ENCODE measurements around the gene IPO8.
A peak's percentile ranks its signal among the peaks of the same experiment; 100 is the strongest.
"Not testable (repeated sequence)": the region's sequence is repeated elsewhere in the genome, so short reads cannot be mapped to it uniquely, and the experiment has no call there.

The IPO8 gene

GRCh38 chr12:30631740-30632139 lies 63.9 kb downstream of the IPO8 start:
- no peak for DNase-seq (ENCODE audit: low spot score in 2 of 2)
- ATAC-seq = no peak
- no peaks in the 10 kb centered on the region for H3K9me3 Mint-ChIP-seq
- H3K4me3 Mint-ChIP-seq = no peak overlapping the region
- H3K27ac Mint-ChIP-seq = no peak overlapping the region
- no peaks in the 10 kb centered on the region for H3K4me1 Mint-ChIP-seq
- H3K36me3 Mint-ChIP-seq = peaks cover 79% of the 10 kb centered on the region

- ATAC-seq = no peak
- H3K4me1 Mint-ChIP-seq = no peaks in the 10 kb centered on the region
- H3K36me3 Mint-ChIP-seq = peaks cover 72% of the 10 kb centered on the region
- no peak for DNase-seq (ENCODE audit: low spot score in 2 of 2)
- H3K4me3 Mint-ChIP-seq = no peak overlapping the region
- no peak overlapping the region for H3K27ac Mint-ChIP-seq
- H3K9me3 Mint-ChIP-seq = no peaks in the 10 kb centered on the region
Observed at GRCh38 chr12:30630979-30631285, 64.7 kb downstream of the IPO8 start.

- no peaks in the 10 kb centered on the region for H3K9me3 Mint-ChIP-seq
- DNase-seq (ENCODE audit: low spot score in 2 of 2) (no peak), ATAC-seq (no peak)
- no peak overlapping the region for H3K4me3 Mint-ChIP-seq
- peaks cover 66% of the 10 kb centered on the region for H3K36me3 Mint-ChIP-seq
- H3K4me1 Mint-ChIP-seq = no peaks in the 10 kb centered on the region
- H3K27ac Mint-ChIP-seq = no peak overlapping the region
Observed at GRCh38 chr12:30630076-30630978, 65.3 kb downstream of the IPO8 start.

- ATAC-seq (no peak), DNase-seq (ENCODE audit: low spot score in 2 of 2) (no peak)
- no peak overlapping the region for H3K4me3 Mint-ChIP-seq
- H3K9me3 Mint-ChIP-seq = no peaks in the 10 kb centered on the region
- H3K36me3 Mint-ChIP-seq = peaks cover 34% of the 10 kb centered on the region
- H3K27ac Mint-ChIP-seq = no peak overlapping the region
- H3K4me1 Mint-ChIP-seq = peaks cover 7% of the 10 kb centered on the region
Observed at GRCh38 chr12:30626847-30627246, 68.8 kb downstream of the IPO8 start.

GRCh38 chr12:30624009-30624408 lies 71.7 kb downstream of the IPO8 start:
- DNase-seq (ENCODE audit: low spot score in 2 of 2) (no peak), ATAC-seq (no peak)
- no peak overlapping the region for H3K27ac Mint-ChIP-seq
- peaks cover 7% of the 10 kb centered on the region for H3K4me1 Mint-ChIP-seq
- no peak overlapping the region for H3K4me3 Mint-ChIP-seq
- no peaks in the 10 kb centered on the region for H3K9me3 Mint-ChIP-seq
- peaks cover 6% of the 10 kb centered on the region for H3K36me3 Mint-ChIP-seq

GRCh38 chr12:30622509-30622908 lies 73.2 kb downstream of the IPO8 start:
- H3K9me3 Mint-ChIP-seq = no peaks in the 10 kb centered on the region

GRCh38 chr12:30621663-30622241 lies 73.9 kb downstream of the IPO8 start:
- DNase-seq (ENCODE audit: low spot score in 2 of 2); H3K4me1 Mint-ChIP-seq; ATAC-seq; H3K9me3 Mint-ChIP-seq; H3K27ac Mint-ChIP-seq; H3K4me3 Mint-ChIP-seq; H3K36me3 Mint-ChIP-seq: not testable (repeated sequence)

More at GRCh38 chr12:30622509-30622908, 73.2 kb downstream of the IPO8 start:
- H3K36me3 Mint-ChIP-seq = no peaks in the 10 kb centered on the region
- no peak overlapping the region for H3K4me3 Mint-ChIP-seq
- H3K27ac Mint-ChIP-seq = no peak overlapping the region
- ATAC-seq (peak; percentile 96), DNase-seq (ENCODE audit: low spot score in 2 of 2) (no peak)
- peaks cover 7% of the 10 kb centered on the region for H3K4me1 Mint-ChIP-seq

GRCh38 chr12:30617346-30618016 lies 78.2 kb downstream of the IPO8 start:
- no peaks in the 10 kb centered on the region for H3K36me3 Mint-ChIP-seq
- DNase-seq (ENCODE audit: low spot score in 2 of 2) (no peak), ATAC-seq (no peak)
- peaks cover 2% of the 10 kb centered on the region for H3K4me1 Mint-ChIP-seq
- H3K4me3 Mint-ChIP-seq = no peak overlapping the region
- H3K27ac Mint-ChIP-seq = no peak overlapping the region
- H3K9me3 Mint-ChIP-seq = no peaks in the 10 kb centered on the region

- no peak for DNase-seq (ENCODE audit: low spot score in 2 of 2)
- no peak for ATAC-seq
- Mint-ChIP-seq H3K9me3 (peaks cover 2% of the 10 kb centered on the region), H3K4me1 (no peaks in the 10 kb centered on the region), H3K36me3 (no peaks in the 10 kb centered on the region), H3K27ac (no peak overlapping the region), H3K4me3 (no peak overlapping the region)
Observed at GRCh38 chr12:30614031-30614430, 81.6 kb downstream of the IPO8 start.

GRCh38 chr12:30613119-30613830 lies 82.4 kb downstream of the IPO8 start:
- ATAC-seq (no peak), DNase-seq (ENCODE audit: low spot score in 2 of 2) (no peak)
- no peaks in the 10 kb centered on the region for H3K36me3 Mint-ChIP-seq
- H3K27ac Mint-ChIP-seq = no peak overlapping the region
- no peaks in the 10 kb centered on the region for H3K4me1 Mint-ChIP-seq
- peaks cover 7% of the 10 kb centered on the region for H3K9me3 Mint-ChIP-seq
- H3K4me3 Mint-ChIP-seq = no peak overlapping the region

- ATAC-seq (no peak), DNase-seq (ENCODE audit: low spot score in 2 of 2) (no peak)
- H3K4me3 Mint-ChIP-seq = no peak overlapping the region
- H3K27ac Mint-ChIP-seq = no peak overlapping the region
- no peaks in the 10 kb centered on the region for H3K36me3 Mint-ChIP-seq
- H3K4me1 Mint-ChIP-seq = no peaks in the 10 kb centered on the region
- peaks cover 7% of the 10 kb centered on the region for H3K9me3 Mint-ChIP-seq
Observed at GRCh38 chr12:30610718-30611117, 85.0 kb downstream of the IPO8 start.

- not testable (repeated sequence) for DNase-seq (ENCODE audit: low spot score in 2 of 2); H3K4me3 Mint-ChIP-seq; ATAC-seq; H3K27ac Mint-ChIP-seq; H3K36me3 Mint-ChIP-seq; H3K4me1 Mint-ChIP-seq; H3K9me3 Mint-ChIP-seq
Observed at GRCh38 chr12:30609819-30610218, 85.8 kb downstream of the IPO8 start.

- not testable (repeated sequence) for ATAC-seq; H3K4me1 Mint-ChIP-seq; H3K4me3 Mint-ChIP-seq; DNase-seq (ENCODE audit: low spot score in 2 of 2); H3K27ac Mint-ChIP-seq; H3K36me3 Mint-ChIP-seq
- peaks cover 16% of the 10 kb centered on the region for H3K9me3 Mint-ChIP-seq
Observed at GRCh38 chr12:30604302-30604701, 91.4 kb downstream of the IPO8 start.

- Mint-ChIP-seq H3K27ac (no peak overlapping the region), H3K36me3 (no peaks in the 10 kb centered on the region), H3K4me1 (no peaks in the 10 kb centered on the region), H3K9me3 (peaks cover 11% of the 10 kb centered on the region), H3K4me3 (no peak overlapping the region)
- ATAC-seq (no peak), DNase-seq (ENCODE audit: low spot score in 2 of 2) (no peak)
Observed at GRCh38 chr12:30603129-30603528, 92.5 kb downstream of the IPO8 start.

- DNase-seq (ENCODE audit: low spot score in 2 of 2) (no peak), ATAC-seq (no peak)
- Mint-ChIP-seq H3K36me3 (no peaks in the 10 kb centered on the region), H3K4me1 (no peaks in the 10 kb centered on the region), H3K9me3 (peaks cover 11% of the 10 kb centered on the region), H3K27ac (no peak overlapping the region), H3K4me3 (no peak overlapping the region)
Observed at GRCh38 chr12:30602678-30603077, 93.0 kb downstream of the IPO8 start.

Measured in stimulated activated effector memory CD8-positive, alpha-beta T cell treated with anti-CD3 and anti-CD28 coated beads, Interleukin-12 subunit alpha, Interleukin-12 subunit beta, amount 100 ng/mL, for 72 hours (primary cell).